Adrenal gland (tissue), 12 donors: ENCODE results near the gene PLEKHH1. TPM values are rescaled to one million over a fixed set of nuclear protein-coding genes. Genes with fewer than 3 reads are reported as not detected.

ENCODE experiments used
- DNase-seq, 7 donors: peaks; one replicate each; pipeline ENCODE4 v3.0.0-alpha.2; 2019 to 2020
- H3K27ac ChIP-seq, 5 donors: fragments of 200-600 bp; sonication (generic) in 4 of 5; 1 replicate in 3 of 5; 2 replicates in 2 of 5; pipeline versions ENCODE4 v1.5.1 to v1.8.0; 2016 to 2020; ENCODE audit warnings: mild to moderate bottlenecking in 1 of 5
- H3K27me3 ChIP-seq: fragments of 200-600 bp; 2 replicates; pipeline ENCODE4 v1.8.0; 2021
- H3K36me3 ChIP-seq, 2 donors: fragments of 200-600 bp; replicated peaks in 1 of 2; 1 replicate in 1 of 2; 2 replicates in 1 of 2; pipeline versions ENCODE4 v1.5.1 to v1.8.0; 2018 to 2022
- H3K4me1 ChIP-seq, 2 donors: fragments of 200-600 bp; replicated peaks in 1 of 2; 1 replicate in 1 of 2; 2 replicates in 1 of 2; pipeline versions ENCODE4 v1.5.1 to v1.8.0; 2018 to 2021
- H3K4me3 ChIP-seq, 4 donors: fragments of 200-600 bp; sonication (generic) in 3 of 4; one replicate each; pipeline ENCODE4 v1.5.1; 2016 to 2018
- H3K9me3 ChIP-seq, 3 donors: fragments of 200-600 bp; sonication (generic) in 1 of 3; replicated peaks in 1 of 3; 1 replicate in 2 of 3; 2 replicates in 1 of 3; pipeline versions ENCODE4 v1.5.1 to v1.8.0; 2016 to 2021
- POLR2A ChIP-seq, 2 donors: fragments of 450-650 bp; IDR thresholded peaks; one replicate each; pipeline ENCODE4 v1.6.1; 2017; ENCODE audit warnings: antibody characterized with exemption in 2 of 2, mild to moderate bottlenecking in 2 of 2, moderate library complexity in 1 of 2
- WGBS, 4 donors: extraction: QIAGEN DNeasy Blood & Tissue Kit in 2 of 4; methylation state at CpG; one replicate each; pipeline versions ENCODE4 v1.1.5 to v1.1.7; 2013 to 2017; 5-methylcytosine and 5-hydroxymethylcytosine counted together
- intact Hi-C, 2 donors: fragments of 100-400 bp; cut with DNase I; formaldehyde crosslinking; loops; one replicate each; pipeline versions ENCODE4 v1.14.1 to v1.15.0; 2022 to 2023
- polyA plus RNA-seq, 3 donors: library from polyadenylated mRNA; stranded (reverse); fragments of 200-250 nt in 2 of 3; fragments of 350-450 nt in 1 of 3; fragmentation: Illumina TruSeq in 1 of 3; extraction: RNeasy Lipid Tissue Mini Kit (QIAGEN cat#74804) in 1 of 3; gene quantifications; one replicate each; pipeline ENCODE4 v1.2.3, GENCODE V29; 2013 to 2014
- total RNA-seq, 9 donors: library from RNA; depleted of rRNA in 4 of 9; stranded (reverse); fragments of >200 nt in 4 of 9; fragments of 120-200 nt in 1 of 9; fragmentation: NEBNext Ultra II Directional in 1 of 9; extraction: Animal tissue kit (Norgen Biotek cat#: 25700) in 1 of 9; gene quantifications; one replicate each; pipeline versions ENCODE4 v1.1.0 to v1.2.4, GENCODE V29; 2013 to 2023
- TF ChIP-seq, protein P1 (sequence below), 6 experiments: fragments of 450-650 bp in 4 of 6; fragments of 200-600 bp in 2 of 6; sonication (generic) in 1 of 6; IDR thresholded peaks; 1 replicate in 5 of 6; 2 replicates in 1 of 6; pipeline versions ENCODE4 v1.5.1 to v1.8.0; 2016 to 2021; ENCODE audit warnings: antibody characterized with exemption in 6 of 6, mild to moderate bottlenecking in 2 of 6, moderate library complexity in 1 of 6
- donor health status: healthy with polysubstance abuse.
- donor health status: Bipolar disorder and iron deficiency.
- donor health status: DM: yes; HTN: yes; CAD: no.
- donor health status: DM: no; HTN: no; CAD: no.
- donor health status: DM: no; HTN: no; CAD: no.
- donor health status: DM: yes; HTN: yes; CAD: no.

Gene PLEKHH1
- total and polyA plus RNA-seq, 12 donors, result 8.3 to 50.4 (median 20.2) TPM

DNA sequence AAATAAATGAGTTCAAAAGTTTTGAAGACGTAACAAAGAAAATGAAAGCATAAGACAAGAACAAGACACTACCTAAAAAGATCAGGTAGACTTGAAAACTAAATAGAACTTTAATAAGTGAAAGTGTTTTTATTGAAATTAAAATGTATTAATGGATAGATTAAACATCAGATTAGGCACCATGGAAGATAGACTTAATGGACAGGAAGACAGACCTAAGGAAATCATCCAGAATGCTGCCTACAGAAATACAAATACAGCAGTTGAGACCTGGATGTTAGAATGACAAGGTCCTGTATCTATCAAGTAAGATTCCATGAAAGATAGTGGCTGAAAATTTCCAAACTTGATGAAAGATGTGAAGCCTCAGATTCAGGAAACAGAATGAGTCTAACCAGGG is 11.5 kb downstream of the PLEKHH1 start:
- no peak for DNase-seq
- H3K4me3 ChIP-seq, result no peak overlapping the region
- no peak overlapping the region for H3K27ac ChIP-seq
- peaks cover 0 to 7% of the 10 kb centered on the region in 2 donors for H3K4me1 ChIP-seq
- 95 to 98% (median 98%) methylated on average over 1 of the region's 1 CpG for WGBS, 4 donors
- no peaks in the 10 kb centered on the region for H3K27me3 ChIP-seq
- TF ChIP-seq POLR2A (IDR thresholded peaks at IDR 0.05), result no peak
- TF ChIP-seq, protein P1, sequence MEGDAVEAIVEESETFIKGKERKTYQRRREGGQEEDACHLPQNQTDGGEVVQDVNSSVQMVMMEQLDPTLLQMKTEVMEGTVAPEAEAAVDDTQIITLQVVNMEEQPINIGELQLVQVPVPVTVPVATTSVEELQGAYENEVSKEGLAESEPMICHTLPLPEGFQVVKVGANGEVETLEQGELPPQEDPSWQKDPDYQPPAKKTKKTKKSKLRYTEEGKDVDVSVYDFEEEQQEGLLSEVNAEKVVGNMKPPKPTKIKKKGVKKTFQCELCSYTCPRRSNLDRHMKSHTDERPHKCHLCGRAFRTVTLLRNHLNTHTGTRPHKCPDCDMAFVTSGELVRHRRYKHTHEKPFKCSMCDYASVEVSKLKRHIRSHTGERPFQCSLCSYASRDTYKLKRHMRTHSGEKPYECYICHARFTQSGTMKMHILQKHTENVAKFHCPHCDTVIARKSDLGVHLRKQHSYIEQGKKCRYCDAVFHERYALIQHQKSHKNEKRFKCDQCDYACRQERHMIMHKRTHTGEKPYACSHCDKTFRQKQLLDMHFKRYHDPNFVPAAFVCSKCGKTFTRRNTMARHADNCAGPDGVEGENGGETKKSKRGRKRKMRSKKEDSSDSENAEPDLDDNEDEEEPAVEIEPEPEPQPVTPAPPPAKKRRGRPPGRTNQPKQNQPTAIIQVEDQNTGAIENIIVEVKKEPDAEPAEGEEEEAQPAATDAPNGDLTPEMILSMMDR (IDR thresholded peaks at IDR 0.05), result no peak
- H3K9me3 ChIP-seq, result no peaks in the 10 kb centered on the region
- intact Hi-C loops, result no loop called here
- no peaks in the 10 kb centered on the region for H3K36me3 ChIP-seq

DNA sequence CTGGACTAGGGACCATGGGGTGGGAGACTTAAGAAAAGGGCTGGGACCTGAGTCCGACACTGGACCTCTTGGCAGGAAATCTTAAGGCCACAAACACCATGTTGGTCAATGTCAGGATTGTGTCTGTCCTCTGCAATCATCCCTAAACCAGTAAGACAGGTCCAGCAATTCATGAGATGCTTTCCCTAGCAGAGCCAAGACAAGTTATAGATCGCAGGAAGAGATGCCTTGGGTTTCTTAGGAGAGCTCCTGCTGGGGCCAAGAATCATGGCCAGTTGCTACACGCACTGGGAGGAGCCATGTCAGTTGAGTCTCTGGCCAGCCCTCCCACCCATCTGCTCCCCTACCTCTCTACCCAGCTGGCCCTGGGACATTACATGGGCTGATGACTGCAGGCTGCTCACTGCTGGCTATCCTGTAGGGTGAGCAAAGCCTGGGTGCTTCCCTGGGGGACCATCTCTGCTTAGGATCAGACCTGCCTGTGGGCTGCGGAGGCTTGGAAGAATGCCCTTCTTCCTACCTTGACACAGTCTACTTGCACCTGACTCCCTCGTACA is 14.2 kb downstream of the PLEKHH1 start:
- H3K27ac ChIP-seq, result no peak overlapping the region
- no peak overlapping the region for H3K4me3 ChIP-seq
- H3K4me1 ChIP-seq, result peaks cover 0 to under 1% of the 10 kb centered on the region in 2 donors
- 89 to 93% (median 91%) methylated on average over 3 to 5 of the region's 5 CpGs for WGBS, 4 donors
- intact Hi-C loops, result no loop called here
- no peaks in the 10 kb centered on the region for H3K9me3 ChIP-seq
- TF ChIP-seq, protein P1 (IDR thresholded peaks at IDR 0.05), result no peak
- TF ChIP-seq POLR2A (IDR thresholded peaks at IDR 0.05), result no peak
- no peaks in the 10 kb centered on the region for H3K27me3 ChIP-seq
- DNase-seq, result no peak
- H3K36me3 ChIP-seq, result no peaks in the 10 kb centered on the region

DNA sequence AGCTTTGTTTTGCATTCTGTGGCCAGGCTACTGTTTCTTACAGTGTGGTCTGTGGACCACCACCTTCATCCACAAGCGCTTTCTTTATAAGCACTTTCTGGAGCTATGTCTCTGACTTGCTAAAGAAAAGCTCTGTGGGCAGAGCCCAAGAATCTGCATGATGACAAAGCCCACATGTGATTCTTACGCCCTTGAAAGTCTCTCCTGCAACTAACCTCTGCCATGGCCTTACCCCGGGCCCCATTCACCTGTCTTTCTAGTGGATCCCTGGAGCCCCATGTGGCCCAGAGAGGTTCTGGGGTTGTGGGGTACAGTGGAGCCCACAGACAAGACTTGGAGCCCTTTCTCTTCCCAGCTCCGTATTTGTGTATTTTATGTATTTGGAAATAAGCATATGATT is 16.6 kb downstream of the PLEKHH1 start:
- intact Hi-C loops, result no loop called here

DNA sequence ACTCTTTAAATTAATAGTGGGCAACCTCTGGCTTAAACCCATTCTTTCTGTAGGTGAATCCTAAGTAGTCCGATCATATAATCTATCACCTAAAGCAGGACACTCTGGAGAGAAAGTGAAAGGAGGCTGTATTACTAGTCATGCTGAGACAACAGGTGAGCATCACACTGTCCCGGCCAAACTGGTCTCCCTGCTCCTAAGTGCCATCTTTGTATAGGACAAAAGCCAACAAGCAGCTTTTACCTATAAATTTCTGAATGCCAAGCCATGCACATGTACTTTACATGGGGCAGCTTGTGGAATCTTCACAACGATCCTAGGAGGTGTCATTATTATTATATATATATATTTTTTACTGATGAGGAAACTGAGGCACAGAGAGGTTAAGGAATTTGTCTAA is 18.0 kb downstream of the PLEKHH1 start:
- Histone ChIP-seq H3K9me3 (no peaks in the 10 kb centered on the region), H3K4me3 (no peak overlapping the region), H3K4me1 (no peaks in the 10 kb centered on the region), H3K27me3 (no peaks in the 10 kb centered on the region), H3K27ac (no peak overlapping the region), H3K36me3 (no peaks in the 10 kb centered on the region)
- DNase-seq, result no peak
- no peak for TF ChIP-seq POLR2A (IDR thresholded peaks at IDR 0.05)
- intact Hi-C loops, result no loop called here
- whole genome bisulfite sequencing, 4 donors, result 78 to 97% (median 94%) methylated on average over 3 of the region's 3 CpGs

More for the DNA sequence above, 16.6 kb downstream of the PLEKHH1 start:
- no peak for DNase-seq
- Histone ChIP-seq H3K4me1 (no peaks in the 10 kb centered on the region), H3K36me3 (no peaks in the 10 kb centered on the region), H3K27ac (no peak overlapping the region), H3K27me3 (no peaks in the 10 kb centered on the region), H3K9me3 (no peaks in the 10 kb centered on the region), H3K4me3 (no peak overlapping the region)
- WGBS, 4 donors, result 66 to 86% (median 74%) methylated on average over 4 of the region's 4 CpGs
- no peak for TF ChIP-seq POLR2A (IDR thresholded peaks at IDR 0.05)
- TF ChIP-seq, protein P1 (IDR thresholded peaks at IDR 0.05), result no peak

DNA sequence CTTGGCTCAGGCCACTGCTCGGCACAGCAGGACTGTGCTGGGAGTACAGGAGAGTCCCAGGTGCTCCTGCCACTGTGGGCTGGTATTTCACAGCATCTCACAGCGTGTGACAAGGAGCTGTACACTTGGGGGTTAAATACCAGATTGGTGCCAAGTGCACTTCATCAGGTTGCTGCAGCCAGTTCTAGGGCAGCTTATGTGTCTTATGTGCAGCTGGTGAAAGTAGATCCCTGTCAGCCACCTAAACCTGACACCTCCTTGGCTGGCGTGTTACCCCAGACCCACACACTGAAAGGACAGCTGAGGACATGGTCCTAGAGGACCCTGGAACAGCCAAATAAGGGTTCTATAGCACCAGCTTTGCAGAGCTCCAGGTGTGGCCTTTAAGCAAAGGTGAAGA is 18.9 kb downstream of the PLEKHH1 start:
- no peak overlapping the region for H3K4me3 ChIP-seq
- no peaks in the 10 kb centered on the region for H3K9me3 ChIP-seq
- H3K27me3 ChIP-seq, result no peaks in the 10 kb centered on the region
- peak in 1 of 7 donors; percentile 1 for DNase-seq
- no peak overlapping the region for H3K27ac ChIP-seq
- TF ChIP-seq, protein P1 (IDR thresholded peaks at IDR 0.05), result no peak
- no peak for TF ChIP-seq POLR2A (IDR thresholded peaks at IDR 0.05)
- H3K4me1 ChIP-seq, result no peaks in the 10 kb centered on the region
- no peaks in the 10 kb centered on the region for H3K36me3 ChIP-seq
- 90 to 100% (median 92%) methylated on average over 1 to 3 of the region's 3 CpGs for WGBS, 4 donors
- intact Hi-C loops, result no loop called here
